Mesendoderm (in vitro differentiated cells): ENCODE measurements around the gene N4BP2.

Experiments
- DNase-seq: peaks from one replicate; pipeline ENCODE4 v3.0.0; 2013
- H2AK5ac ChIP-seq: 2 replicates; pipeline ENCODE4 v1.6.1; 2013; ENCODE audit warnings: low read length, inconsistent platforms
- H2BK120ac ChIP-seq: 2 replicates; pipeline ENCODE4 v1.6.1; 2013; ENCODE audit warnings: low read depth, mild to moderate bottlenecking, low read length, moderate library complexity, mixed read lengths
- H2BK15ac ChIP-seq: replicated peaks from 2 replicates; pipeline ENCODE4 v1.6.1; 2013; ENCODE audit warnings: low read depth, mild to moderate bottlenecking, moderate library complexity
- H2BK5ac ChIP-seq: 2 replicates; pipeline ENCODE4 v1.6.1; 2013; ENCODE audit warnings: low read length, inconsistent platforms
- H3K18ac ChIP-seq: 2 replicates; pipeline ENCODE4 v1.6.1; 2013; ENCODE audit warnings: mild to moderate bottlenecking, low read length, mixed read lengths
- H3K23ac ChIP-seq: one replicate; pipeline ENCODE4 v1.6.1; 2013; ENCODE audit warnings: low read length
- H3K27ac ChIP-seq: 2 replicates; pipeline ENCODE4 v1.5.1; 2013; ENCODE audit warnings: low read depth, mild to moderate bottlenecking, inconsistent platforms, low read length, moderate library complexity
- H3K27me3 ChIP-seq: 2 replicates; pipeline ENCODE4 v1.6.1; 2013; ENCODE audit warnings: low read length, control low read depth, mild to moderate bottlenecking, inconsistent platforms; ENCODE audit not compliant: insufficient read depth, poor library complexity
- H3K36me3 ChIP-seq: 2 replicates; pipeline ENCODE4 v1.6.1; 2013; ENCODE audit warnings: low read length, inconsistent platforms; ENCODE audit not compliant: control insufficient read depth, insufficient read depth
- H3K4ac ChIP-seq: one replicate; pipeline ENCODE4 v1.6.1; 2013; ENCODE audit warnings: low read depth, mild to moderate bottlenecking, low read length, moderate library complexity
- H3K4me1 ChIP-seq: 2 replicates; pipeline ENCODE4 v1.6.1; 2013; ENCODE audit warnings: low read depth, low read length, inconsistent platforms; ENCODE audit not compliant: control insufficient read depth
- H3K4me2 ChIP-seq: 2 replicates; pipeline ENCODE4 v1.6.1; 2013; ENCODE audit warnings: low read length
- H3K4me3 ChIP-seq: 2 replicates; pipeline ENCODE4 v1.5.1; 2013; ENCODE audit warnings: mild to moderate bottlenecking, low read length
- H3K56ac ChIP-seq: one replicate; pipeline ENCODE4 v1.6.1; 2013; ENCODE audit warnings: low read length
- H3K79me1 ChIP-seq: 2 replicates; pipeline ENCODE4 v1.6.1; 2013; ENCODE audit warnings: low read length, inconsistent platforms
- H3K79me2 ChIP-seq: 2 replicates; pipeline ENCODE4 v1.6.1; 2013; ENCODE audit warnings: mild to moderate bottlenecking, low read length; ENCODE audit not compliant: control insufficient read depth, insufficient read depth
- H3K9ac ChIP-seq: 2 replicates; pipeline ENCODE4 v1.6.1; 2013; ENCODE audit warnings: low read length, inconsistent platforms
- H4K5ac ChIP-seq: one replicate; pipeline ENCODE4 v1.6.1; 2013; ENCODE audit warnings: low read length
- H4K8ac ChIP-seq: one replicate; pipeline ENCODE4 v1.6.1; 2013; ENCODE audit warnings: low read depth, mild to moderate bottlenecking, control low read depth, low read length, moderate library complexity
- WGBS: extraction: QIAGEN DNeasy Blood & Tissue Kit; methylation state at CpG from one replicate; pipeline ENCODE4 v1.1.7; 2013; ENCODE audit warnings: low lambda C conversion rate, missing lambda C conversion rate; ENCODE audit not compliant: insufficient coverage; ENCODE audit errors: extremely low coverage; 5-methylcytosine and 5-hydroxymethylcytosine counted together

Gene N4BP2

DNA sequence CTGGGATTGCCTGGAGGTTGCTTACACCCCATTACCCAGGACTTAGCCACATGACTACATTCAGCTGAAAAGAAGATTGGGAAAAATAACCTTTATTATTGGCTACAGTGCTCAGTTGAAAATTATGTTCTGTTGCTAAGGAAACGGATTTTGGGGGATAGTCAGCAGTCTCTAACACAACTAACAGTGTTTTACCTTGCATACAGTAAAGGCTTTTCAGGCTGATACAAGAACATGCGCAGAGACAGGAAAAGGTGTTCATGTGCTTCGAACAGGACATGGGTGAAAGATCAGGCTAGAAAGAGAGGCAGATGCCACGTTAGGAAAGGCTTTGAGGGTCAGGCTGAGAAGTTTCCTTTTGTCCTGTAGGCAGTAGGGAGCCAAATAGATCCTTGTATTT lies 125.4 kb downstream of the N4BP2 start:
- H3K9ac ChIP-seq, result no peak overlapping the region
- no peak overlapping the region for H3K23ac ChIP-seq
- no peak overlapping the region for H2BK15ac ChIP-seq
- H3K56ac ChIP-seq, result no peak overlapping the region
- H2AK5ac ChIP-seq, result no peak overlapping the region
- H3K4me2 ChIP-seq, result no peak overlapping the region
- no peak overlapping the region for H3K18ac ChIP-seq
- no peak overlapping the region for H3K4me3 ChIP-seq
- no peaks in the 10 kb centered on the region for H3K4me1 ChIP-seq
- no peak overlapping the region for H4K5ac ChIP-seq
- H2BK120ac ChIP-seq, result no peak overlapping the region
- no peaks in the 10 kb centered on the region for H3K36me3 ChIP-seq
- H3K27ac ChIP-seq, result no peak overlapping the region
- H4K8ac ChIP-seq, result no peak overlapping the region
- H2BK5ac ChIP-seq, result no peak overlapping the region
- H3K79me2 ChIP-seq, result no peaks in the 10 kb centered on the region
- H3K27me3 ChIP-seq, result no peaks in the 10 kb centered on the region
- DNase-seq, result no peak
- H3K4ac ChIP-seq, result no peak overlapping the region
- H3K79me1 ChIP-seq, result no peaks in the 10 kb centered on the region
- no CpG with 5 or more reads among the region's 4 CpGs for WGBS

DNA sequence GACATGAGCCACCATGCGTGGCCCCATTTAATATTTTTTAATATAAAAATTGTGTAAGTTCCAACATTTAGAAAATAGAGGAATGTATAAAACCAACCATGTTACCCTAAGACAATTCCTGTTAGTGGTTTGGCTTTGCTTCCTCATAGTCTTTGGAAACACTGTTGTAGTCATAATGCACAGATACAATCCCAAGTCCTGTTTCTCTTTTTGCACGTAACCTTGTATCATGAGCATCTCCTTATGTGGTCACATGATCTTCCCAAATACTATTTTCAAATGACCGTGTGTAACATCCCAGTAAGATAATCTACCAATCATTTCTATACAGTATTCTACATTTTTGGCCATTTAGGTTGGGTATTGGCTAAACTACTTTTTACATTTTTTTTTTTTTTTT lies 126.3 kb downstream of the N4BP2 start:
- H3K79me2 ChIP-seq, result no peaks in the 10 kb centered on the region
- H3K56ac ChIP-seq, result no peak overlapping the region
- no peaks in the 10 kb centered on the region for H3K36me3 ChIP-seq
- no peak overlapping the region for H4K5ac ChIP-seq
- H2BK5ac ChIP-seq, result no peak overlapping the region
- H3K18ac ChIP-seq, result no peak overlapping the region
- H4K8ac ChIP-seq, result no peak overlapping the region
- H3K4ac ChIP-seq, result no peak overlapping the region
- H3K27me3 ChIP-seq, result no peaks in the 10 kb centered on the region
- no peak overlapping the region for H3K9ac ChIP-seq
- H2BK15ac ChIP-seq, result no peak overlapping the region
- H3K4me2 ChIP-seq, result no peak overlapping the region
- no peak overlapping the region for H3K23ac ChIP-seq
- no peaks in the 10 kb centered on the region for H3K79me1 ChIP-seq
- H2AK5ac ChIP-seq, result no peak overlapping the region
- WGBS, result no CpG with 5 or more reads among the region's 3 CpGs
- H2BK120ac ChIP-seq, result no peak overlapping the region
- no peak overlapping the region for H3K27ac ChIP-seq
- H3K4me3 ChIP-seq, result no peak overlapping the region
- DNase-seq, result no peak
- H3K4me1 ChIP-seq, result no peaks in the 10 kb centered on the region

DNA sequence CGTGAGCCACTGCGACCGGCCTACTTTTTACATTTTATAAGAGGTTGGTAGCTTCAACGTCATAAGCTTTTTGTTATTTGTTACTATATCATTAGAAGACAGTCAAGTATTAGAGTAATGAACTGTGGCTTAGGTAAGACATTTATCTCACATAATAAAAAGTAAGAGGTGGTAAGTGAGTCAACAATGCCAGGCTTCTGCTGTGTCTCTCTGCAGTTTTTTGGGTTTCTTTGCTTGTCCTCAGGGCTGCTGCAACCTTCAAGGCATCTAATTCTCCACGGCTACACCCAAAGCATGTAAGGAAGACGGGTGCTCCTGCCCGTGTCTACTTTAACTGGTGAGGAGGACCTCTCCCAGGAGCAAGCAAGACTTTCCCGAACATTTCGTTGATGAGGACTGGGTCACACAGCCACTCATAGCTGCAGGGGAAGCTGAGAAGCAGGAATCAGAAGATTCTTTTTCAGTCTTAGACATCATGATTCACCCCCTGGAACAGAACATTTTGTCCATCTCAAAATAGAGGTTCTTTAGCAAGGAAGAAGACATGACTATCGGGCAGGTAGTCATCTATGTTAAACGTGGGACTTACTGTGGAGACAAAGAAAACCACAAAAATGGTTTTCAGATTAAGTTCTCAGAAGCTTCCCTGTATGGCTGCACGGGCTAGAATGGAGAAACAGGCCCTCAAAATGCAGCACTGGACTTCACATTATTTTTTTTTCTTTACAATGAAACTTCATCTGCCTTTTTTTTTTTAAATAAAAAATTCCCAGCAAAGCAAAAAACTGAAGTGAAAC lies 127.2 kb downstream of the N4BP2 start:
- no peak overlapping the region for H3K27ac ChIP-seq
- no peak overlapping the region for H3K4ac ChIP-seq
- no peak overlapping the region for H3K18ac ChIP-seq
- no peaks in the 10 kb centered on the region for H3K79me1 ChIP-seq
- H3K4me2 ChIP-seq, result no peak overlapping the region
- no peaks in the 10 kb centered on the region for H3K36me3 ChIP-seq
- DNase-seq, result no peak
- no peaks in the 10 kb centered on the region for H3K27me3 ChIP-seq
- no peak overlapping the region for H3K9ac ChIP-seq
- no peaks in the 10 kb centered on the region for H3K4me1 ChIP-seq
- H4K8ac ChIP-seq, result no peak overlapping the region
- no peak overlapping the region for H3K23ac ChIP-seq
- H3K4me3 ChIP-seq, result no peak overlapping the region
- no peak overlapping the region for H2BK120ac ChIP-seq
- WGBS, result no CpG with 5 or more reads among the region's 12 CpGs
- no peak overlapping the region for H2BK15ac ChIP-seq
- H3K56ac ChIP-seq, result no peak overlapping the region
- H3K79me2 ChIP-seq, result no peaks in the 10 kb centered on the region
- H2AK5ac ChIP-seq, result no peak overlapping the region
- no peak overlapping the region for H2BK5ac ChIP-seq
- no peak overlapping the region for H4K5ac ChIP-seq

DNA sequence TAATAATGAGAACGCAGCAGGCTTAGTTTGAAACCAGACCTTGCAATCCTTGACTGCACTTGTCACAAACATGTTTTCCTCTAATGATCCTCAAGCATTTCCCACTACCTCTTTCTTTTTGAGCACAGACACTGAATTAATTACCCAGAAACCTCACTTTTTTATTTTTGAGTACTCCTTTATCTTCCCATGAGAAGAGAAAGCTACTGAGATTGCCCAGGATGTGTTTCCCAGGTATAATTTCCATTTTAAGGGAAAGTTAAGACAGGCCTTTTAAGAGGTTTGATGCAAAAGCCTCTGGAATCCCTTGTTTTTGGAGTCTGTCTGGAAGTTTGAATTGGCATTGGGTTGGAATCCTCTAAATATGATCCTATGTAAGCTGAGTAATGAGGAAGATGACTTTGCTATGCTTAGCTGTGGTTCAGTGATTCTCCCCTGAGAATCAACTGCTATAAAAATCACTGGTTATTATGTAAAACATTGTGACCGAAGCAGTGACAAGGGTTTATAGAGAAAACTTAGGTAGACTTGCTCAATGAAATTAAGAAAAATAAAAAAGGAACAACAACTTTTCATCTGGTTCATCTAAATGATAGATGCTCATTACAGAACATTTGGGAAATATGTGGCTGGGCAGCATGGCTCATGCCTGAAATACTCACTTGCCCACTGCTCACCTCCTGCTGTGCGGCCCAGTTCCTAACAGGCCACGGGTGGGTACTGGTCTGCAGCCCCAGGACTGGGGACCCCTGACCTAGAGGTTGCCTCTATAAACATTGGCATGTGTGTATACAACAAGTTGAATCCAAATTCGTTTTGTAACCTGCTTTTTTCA lies 129.4 kb downstream of the N4BP2 start:
- no peaks in the 10 kb centered on the region for H3K79me2 ChIP-seq
- no peak overlapping the region for H3K9ac ChIP-seq
- no peak overlapping the region for H3K4me2 ChIP-seq
- H3K18ac ChIP-seq, result no peak overlapping the region
- H2AK5ac ChIP-seq, result no peak overlapping the region
- no peak overlapping the region for H3K23ac ChIP-seq
- H3K27ac ChIP-seq, result no peak overlapping the region
- H3K4me3 ChIP-seq, result no peak overlapping the region
- no peaks in the 10 kb centered on the region for H3K27me3 ChIP-seq
- DNase-seq, result no peak
- H3K4ac ChIP-seq, result no peak overlapping the region
- H2BK5ac ChIP-seq, result no peak overlapping the region
- WGBS, result no CpG with 5 or more reads among the region's 5 CpGs
- no peaks in the 10 kb centered on the region for H3K36me3 ChIP-seq
- no peak overlapping the region for H4K5ac ChIP-seq
- no peak overlapping the region for H3K56ac ChIP-seq
- H3K79me1 ChIP-seq, result no peaks in the 10 kb centered on the region
- no peak overlapping the region for H4K8ac ChIP-seq
- H3K4me1 ChIP-seq, result no peaks in the 10 kb centered on the region
- H2BK15ac ChIP-seq, result no peak overlapping the region
- no peak overlapping the region for H2BK120ac ChIP-seq

GRCh38 chr4:40186665-40187014 lies 130.0 kb downstream of the N4BP2 start:
- no peaks in the 10 kb centered on the region for H3K27me3 ChIP-seq
- no peak for DNase-seq

More at GRCh38 chr4:40186665-40187014, 130.0 kb downstream of the N4BP2 start:
- no peak overlapping the region for H3K4ac ChIP-seq
- H4K8ac ChIP-seq, result no peak overlapping the region
- H2AK5ac ChIP-seq, result no peak overlapping the region
- H3K23ac ChIP-seq, result no peak overlapping the region
- H3K79me2 ChIP-seq, result no peaks in the 10 kb centered on the region
- no peaks in the 10 kb centered on the region for H3K79me1 ChIP-seq
- H3K4me2 ChIP-seq, result no peak overlapping the region
- H2BK120ac ChIP-seq, result no peak overlapping the region
- H4K5ac ChIP-seq, result no peak overlapping the region
- H2BK15ac ChIP-seq, result no peak overlapping the region
- WGBS, result no CpG with 5 or more reads among the region's 1 CpG
- H2BK5ac ChIP-seq, result no peak overlapping the region
- H3K4me3 ChIP-seq, result no peak overlapping the region
- H3K18ac ChIP-seq, result no peak overlapping the region
- no peak overlapping the region for H3K56ac ChIP-seq
- no peaks in the 10 kb centered on the region for H3K36me3 ChIP-seq
- H3K27ac ChIP-seq, result no peak overlapping the region
- H3K9ac ChIP-seq, result no peak overlapping the region
- no peaks in the 10 kb centered on the region for H3K4me1 ChIP-seq
